ENCODE results near the gene PDGFC. TPM values are rescaled to one million over a fixed set of nuclear protein-coding genes. Genes with fewer than 3 reads are reported as not detected.

PDGFC gene
- total RNA-seq, 4 donors from 2014 or later, result 28.0 to 43.9 (median 34.8) TPM

GRCh38 chr4:156733582-156733981 lies 238.0 kb downstream of the PDGFC start:
- Histone ChIP-seq H3K27ac (no peak overlapping the region), H3K4me1 (no peaks in the 10 kb centered on the region), H3K4me3 (no peak overlapping the region), H3K27me3 (no peaks in the 10 kb centered on the region), H3K9me3 (peaks cover 0 to 27% (median 0%) of the 10 kb centered on the region in 3 donors), H3K36me3 (no peaks in the 10 kb centered on the region)
- WGBS, 2 donors (ENCODE audit: low coverage in 1 of 2), result 93 to 100% methylated on average over 1 of the region's 1 CpG
- TF ChIP-seq POLR2AphosphoS5 (IDR thresholded peaks at IDR 0.05), result no peak
- no peak for TF ChIP-seq POLR2A (IDR thresholded peaks at IDR 0.05)
- no peak for TF ChIP-seq EP300 (IDR thresholded peaks at IDR 0.05)
- TF ChIP-seq, protein P1, sequence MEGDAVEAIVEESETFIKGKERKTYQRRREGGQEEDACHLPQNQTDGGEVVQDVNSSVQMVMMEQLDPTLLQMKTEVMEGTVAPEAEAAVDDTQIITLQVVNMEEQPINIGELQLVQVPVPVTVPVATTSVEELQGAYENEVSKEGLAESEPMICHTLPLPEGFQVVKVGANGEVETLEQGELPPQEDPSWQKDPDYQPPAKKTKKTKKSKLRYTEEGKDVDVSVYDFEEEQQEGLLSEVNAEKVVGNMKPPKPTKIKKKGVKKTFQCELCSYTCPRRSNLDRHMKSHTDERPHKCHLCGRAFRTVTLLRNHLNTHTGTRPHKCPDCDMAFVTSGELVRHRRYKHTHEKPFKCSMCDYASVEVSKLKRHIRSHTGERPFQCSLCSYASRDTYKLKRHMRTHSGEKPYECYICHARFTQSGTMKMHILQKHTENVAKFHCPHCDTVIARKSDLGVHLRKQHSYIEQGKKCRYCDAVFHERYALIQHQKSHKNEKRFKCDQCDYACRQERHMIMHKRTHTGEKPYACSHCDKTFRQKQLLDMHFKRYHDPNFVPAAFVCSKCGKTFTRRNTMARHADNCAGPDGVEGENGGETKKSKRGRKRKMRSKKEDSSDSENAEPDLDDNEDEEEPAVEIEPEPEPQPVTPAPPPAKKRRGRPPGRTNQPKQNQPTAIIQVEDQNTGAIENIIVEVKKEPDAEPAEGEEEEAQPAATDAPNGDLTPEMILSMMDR (IDR thresholded peaks at IDR 0.05), result no peak
- ATAC-seq, result no peak

DNA sequence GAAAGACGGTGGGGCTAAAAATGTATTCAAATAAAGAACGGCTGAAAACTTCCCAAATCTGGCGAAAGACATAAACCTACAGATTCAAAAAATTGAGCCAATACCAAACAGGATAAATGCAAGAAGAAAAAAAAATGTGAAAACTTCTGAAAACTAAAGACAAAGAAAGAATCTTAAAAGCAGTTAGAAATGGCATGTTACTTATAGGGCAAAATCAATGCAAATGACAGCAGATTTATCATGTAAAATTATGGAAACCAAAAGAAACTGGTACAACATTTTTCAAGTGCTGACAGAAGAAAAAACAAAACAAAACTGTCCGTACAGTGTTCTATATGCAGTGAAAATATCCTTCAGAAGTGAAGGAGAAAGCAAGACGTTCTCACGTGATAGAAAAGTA lies 239.0 kb downstream of the PDGFC start:
- H3K27me3 ChIP-seq, result no peaks in the 10 kb centered on the region
- H3K4me3 ChIP-seq, result no peak overlapping the region
- WGBS, 2 donors (ENCODE audit: low coverage in 1 of 2), result 89 to 92% methylated on average over 4 to 6 of the region's 6 CpGs
- TF ChIP-seq EP300 (IDR thresholded peaks at IDR 0.05) (no peak), POLR2A (IDR thresholded peaks at IDR 0.05) (no peak), POLR2AphosphoS5 (IDR thresholded peaks at IDR 0.05) (no peak)
- TF ChIP-seq, protein P1 (IDR thresholded peaks at IDR 0.05), result no peak
- no peaks in the 10 kb centered on the region for H3K4me1 ChIP-seq
- no peak overlapping the region for H3K27ac ChIP-seq
- H3K9me3 ChIP-seq, result peaks cover 0 to 27% (median 0%) of the 10 kb centered on the region in 3 donors
- H3K36me3 ChIP-seq, result no peaks in the 10 kb centered on the region
- no peak for ATAC-seq

GRCh38 chr4:156729416-156729815 lies 242.2 kb downstream of the PDGFC start:
- H3K27ac ChIP-seq, result no peak overlapping the region
- H3K9me3 ChIP-seq, result peaks cover 0 to 27% (median 0%) of the 10 kb centered on the region in 3 donors
- ATAC-seq, result no peak
- 86 to 88% methylated on average over 4 of the region's 4 CpGs for WGBS, 2 donors (ENCODE audit: low coverage in 1 of 2)
- H3K27me3 ChIP-seq, result no peaks in the 10 kb centered on the region
- H3K4me1 ChIP-seq, result no peaks in the 10 kb centered on the region
- TF ChIP-seq POLR2A (IDR thresholded peaks at IDR 0.05) (no peak), POLR2AphosphoS5 (IDR thresholded peaks at IDR 0.05) (no peak), EP300 (IDR thresholded peaks at IDR 0.05) (no peak)
- TF ChIP-seq, protein P1 (IDR thresholded peaks at IDR 0.05), result no peak
- H3K4me3 ChIP-seq, result no peak overlapping the region
- H3K36me3 ChIP-seq, result no peaks in the 10 kb centered on the region

GRCh38 chr4:156725257-156725656 lies 246.3 kb downstream of the PDGFC start:
- Histone ChIP-seq H3K27me3 (no peaks in the 10 kb centered on the region), H3K4me1 (no peaks in the 10 kb centered on the region), H3K4me3 (no peak overlapping the region), H3K36me3 (no peaks in the 10 kb centered on the region), H3K9me3 (peaks cover 0 to 7% (median 0%) of the 10 kb centered on the region in 3 donors), H3K27ac (no peak overlapping the region)
- 67% methylated on average over 2 of the region's 2 CpGs; no CpG with 5 or more reads in 1 of the 2 donors for WGBS, 2 donors (ENCODE audit: low coverage in 1 of 2)
- TF ChIP-seq, protein P1 (IDR thresholded peaks at IDR 0.05), result no peak
- TF ChIP-seq POLR2A (IDR thresholded peaks at IDR 0.05) (no peak), EP300 (IDR thresholded peaks at IDR 0.05) (no peak), POLR2AphosphoS5 (IDR thresholded peaks at IDR 0.05) (no peak)
- no peak for ATAC-seq

- Histone ChIP-seq H3K36me3 (no peaks in the 10 kb centered on the region), H3K27me3 (no peaks in the 10 kb centered on the region), H3K4me1 (no peaks in the 10 kb centered on the region), H3K27ac (no peak overlapping the region), H3K4me3 (no peak overlapping the region), H3K9me3 (peaks cover 0 to 7% (median 0%) of the 10 kb centered on the region in 3 donors)
- TF ChIP-seq, protein P1 (IDR thresholded peaks at IDR 0.05), result no peak
- no peak for TF ChIP-seq POLR2AphosphoS5 (IDR thresholded peaks at IDR 0.05)
- TF ChIP-seq EP300 (IDR thresholded peaks at IDR 0.05), result no peak
- no peak for TF ChIP-seq POLR2A (IDR thresholded peaks at IDR 0.05)
- WGBS, 2 donors (ENCODE audit: low coverage in 1 of 2), result no CpG with 5 or more reads among the region's 11 CpGs
- no peak for ATAC-seq
Measured at GRCh38 chr4:156723951-156724668, 247.5 kb downstream of the PDGFC start.

All from gastroesophageal sphincter (tissue), 4 donors.